Measurements from ENCODE around the gene CCL23. TPM values are rescaled to one million over a fixed set of nuclear protein-coding genes. Genes with fewer than 3 reads are reported as not detected.

Gene CCL23
- total RNA-seq, 1 donor from 2014 or later = not detected

DNA sequence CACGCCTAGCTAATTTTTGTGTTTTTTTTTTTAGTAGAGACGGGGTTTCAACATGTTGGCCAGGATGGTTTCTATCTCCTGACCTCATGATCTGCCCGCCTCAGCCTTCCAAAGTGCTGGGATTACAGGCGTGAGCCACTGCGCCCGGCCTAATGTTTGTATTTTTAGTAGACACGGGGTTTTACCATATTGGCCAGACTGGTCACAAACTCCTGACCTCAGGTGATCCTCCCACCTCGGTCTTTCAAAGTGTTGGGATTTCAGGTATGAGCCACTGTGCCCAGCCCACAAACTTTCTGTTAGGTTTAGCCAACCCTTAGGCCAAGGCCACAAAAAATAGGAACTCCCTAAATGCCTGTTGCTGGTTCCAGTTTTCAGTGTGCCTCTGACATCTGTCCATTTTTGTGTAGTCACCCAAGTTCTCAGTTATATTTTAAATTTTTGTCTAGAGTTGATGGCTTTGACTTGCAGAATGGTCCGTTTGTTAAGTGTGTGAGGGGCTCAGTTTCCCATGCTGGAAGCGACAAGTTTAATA lies 49.2 kb downstream of the CCL23 start:
- no peaks in the 10 kb centered on the region for H3K36me3 Mint-ChIP-seq
- no peaks in the 10 kb centered on the region for H3K27me3 Mint-ChIP-seq
- H3K4me3 Mint-ChIP-seq = no peak overlapping the region
- no peak for DNase-seq (ENCODE audit: extremely low spot score, unreplicated experiment)
- no peak for TF ChIP-seq CTCF (conservative IDR thresholded peaks at IDR 0.05)
- no peaks in the 10 kb centered on the region for H3K9me3 Mint-ChIP-seq
- H3K27ac Mint-ChIP-seq = no peak overlapping the region
- H3K4me1 Mint-ChIP-seq (ENCODE audit: unreplicated experiment) = peaks cover 9% of the 10 kb centered on the region

DNA sequence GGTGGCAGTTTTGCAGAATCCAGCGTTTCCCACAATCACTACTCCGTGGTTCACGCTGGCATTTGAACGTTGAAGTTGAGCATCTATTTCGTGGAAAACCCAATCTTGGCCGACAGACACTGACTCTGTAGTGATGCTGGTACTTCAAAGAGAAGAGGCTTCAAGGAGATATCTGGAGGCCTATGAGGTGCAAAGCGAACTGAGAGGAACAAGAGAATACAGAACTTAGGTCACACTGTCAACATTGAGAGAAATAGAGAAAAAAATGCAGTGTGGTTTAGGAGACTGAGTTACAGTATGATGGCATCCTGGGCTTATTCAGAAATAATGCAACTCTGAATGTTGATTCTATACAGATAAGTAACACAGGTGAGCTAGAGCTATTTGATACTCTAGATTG lies 52.5 kb downstream of the CCL23 start:
- H3K4me3 Mint-ChIP-seq = no peak overlapping the region
- no peak for DNase-seq (ENCODE audit: extremely low spot score, unreplicated experiment)
- H3K27me3 Mint-ChIP-seq = no peaks in the 10 kb centered on the region
- no peak for TF ChIP-seq CTCF (conservative IDR thresholded peaks at IDR 0.05)
- peaks cover 5% of the 10 kb centered on the region for H3K4me1 Mint-ChIP-seq (ENCODE audit: unreplicated experiment)
- H3K36me3 Mint-ChIP-seq = no peaks in the 10 kb centered on the region
- no peak overlapping the region for H3K27ac Mint-ChIP-seq
- H3K9me3 Mint-ChIP-seq = no peaks in the 10 kb centered on the region

DNA sequence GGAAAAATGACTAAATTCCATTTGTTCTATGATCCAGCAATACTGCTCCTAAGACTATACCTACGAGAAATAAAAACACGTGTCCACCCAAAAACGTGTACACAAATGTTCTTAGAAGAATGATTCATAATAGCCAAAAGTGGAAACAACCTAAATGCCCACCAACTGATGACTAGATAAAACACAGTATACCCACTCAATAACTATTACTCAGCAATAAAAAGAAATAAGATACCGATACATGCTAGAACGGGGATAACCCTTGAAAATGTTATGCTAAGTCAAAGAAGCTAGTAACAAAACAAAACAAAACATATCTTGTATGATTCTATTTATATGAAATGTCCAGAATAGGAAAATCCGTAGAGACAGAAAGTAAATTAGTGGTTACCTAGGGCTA lies 54.1 kb downstream of the CCL23 start:
- Mint-ChIP-seq H3K27me3 (no peaks in the 10 kb centered on the region), H3K36me3 (no peaks in the 10 kb centered on the region), H3K9me3 (no peaks in the 10 kb centered on the region), H3K27ac (no peak overlapping the region), H3K4me1 (ENCODE audit: unreplicated experiment) (no peaks in the 10 kb centered on the region), H3K4me3 (no peak overlapping the region)
- no peak for DNase-seq (ENCODE audit: extremely low spot score, unreplicated experiment)
- no peak for TF ChIP-seq CTCF (conservative IDR thresholded peaks at IDR 0.05)

Other genes starting within 250 kb of the CCL23 start
- 0.97 and 1.8 TPM in 2 replicates for gene MMP28, start 222.3 kb downstream of the CCL23 start, total RNA-seq (ENCODE audit: low replicate concordance)
- 173 and 223 TPM in 2 replicates for gene TAF15, start 208.5 kb downstream of the CCL23 start, total RNA-seq (ENCODE audit: low replicate concordance)
- gene HEATR9, start 149.1 kb downstream of the CCL23 start, total RNA-seq (ENCODE audit: low replicate concordance) = not detected in 2 replicates
- 1.1 TPM in 1 of 2 replicates, not detected in the other for gene CCL5, start 137.6 kb downstream of the CCL23 start, total RNA-seq (ENCODE audit: low replicate concordance)
- gene RDM1, start 87.2 kb downstream of the CCL23 start, total RNA-seq (ENCODE audit: low replicate concordance) = 3.9 and 4.4 TPM in 2 replicates
- not detected in 2 replicates for gene LYZL6, start 74.3 kb downstream of the CCL23 start, total RNA-seq (ENCODE audit: low replicate concordance)
- gene CCL16, start 36.5 kb downstream of the CCL23 start, total RNA-seq (ENCODE audit: low replicate concordance) = not detected in 2 replicates
- gene CCL14, start 31.2 kb downstream of the CCL23 start, total RNA-seq (ENCODE audit: low replicate concordance) = not detected in 2 replicates
- 2.0 and 5.0 TPM in 2 replicates for gene CCL15, start 16.4 kb downstream of the CCL23 start, total RNA-seq (ENCODE audit: low replicate concordance)
- 0.60 TPM in 1 of 2 replicates, not detected in the other for gene CCL18, start 46.3 kb upstream of the CCL23 start, total RNA-seq (ENCODE audit: low replicate concordance)
- gene CCL3, start 72.2 kb upstream of the CCL23 start, total RNA-seq (ENCODE audit: low replicate concordance) = not detected in 2 replicates
- gene CCL4, start 85.9 kb upstream of the CCL23 start, total RNA-seq (ENCODE audit: low replicate concordance) = 0.57 TPM in 1 of 2 replicates, not detected in the other
- gene TBC1D3B, start 158.7 kb upstream of the CCL23 start, total RNA-seq (ENCODE audit: low replicate concordance) = 14.5 and 18.0 TPM in 2 replicates
- gene CCL3L1, start 178.8 kb upstream of the CCL23 start, total RNA-seq (ENCODE audit: low replicate concordance) = 0.41 TPM in 1 of 2 replicates, not detected in the other
- 0.45 TPM in 1 of 2 replicates, not detected in the other for gene CCL4L2, start 193.1 kb upstream of the CCL23 start, total RNA-seq (ENCODE audit: low replicate concordance)
- gene TBC1D3I, start 246.6 kb upstream of the CCL23 start, total RNA-seq (ENCODE audit: low replicate concordance) = 0.24 TPM in 2 replicates

Measured in type B pancreatic cell (in vitro differentiated cells).